Dedifferentiated amniotic fluid mesenchymal stem cell (primary cell): ENCODE measurements around the gene TMC5.

ENCODE experiments used
- DNase-seq: peaks from one replicate; pipeline ENCODE4 v3.0.0-alpha.2; 2016; ENCODE audit errors: extremely low spot score

The TMC5 gene

DNA sequence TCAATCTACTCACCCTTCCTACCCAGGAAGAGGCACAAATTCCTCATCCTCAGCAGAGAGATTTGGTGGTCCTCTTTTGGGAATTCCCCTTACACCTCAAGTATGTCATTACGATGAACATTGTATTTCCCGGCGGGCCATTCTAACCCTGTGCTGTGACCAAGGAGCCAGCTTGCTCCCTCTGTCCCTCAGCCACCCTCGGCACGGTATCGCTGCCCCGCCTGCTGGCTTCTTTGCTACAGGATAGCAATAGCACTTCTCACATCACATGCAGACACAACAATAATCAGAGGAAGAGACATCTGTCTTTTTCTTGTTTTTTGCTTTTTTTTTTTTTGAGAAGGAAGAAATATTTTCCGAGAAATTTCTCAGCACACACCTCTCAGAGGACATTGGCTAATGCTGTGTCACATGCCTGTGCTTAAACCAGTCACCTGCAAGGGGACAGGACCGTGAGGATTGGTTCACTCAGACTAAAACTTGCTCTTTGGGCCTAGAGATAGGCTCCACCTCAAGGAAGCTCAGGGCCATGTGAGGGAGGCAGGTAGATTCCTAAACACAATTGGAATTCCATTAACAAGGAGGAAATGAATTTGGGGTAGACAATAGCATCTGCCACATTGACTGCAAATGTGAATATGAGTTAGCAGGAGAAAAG is 41.2 kb downstream of the TMC5 start:
- DNase-seq: no peak

DNA sequence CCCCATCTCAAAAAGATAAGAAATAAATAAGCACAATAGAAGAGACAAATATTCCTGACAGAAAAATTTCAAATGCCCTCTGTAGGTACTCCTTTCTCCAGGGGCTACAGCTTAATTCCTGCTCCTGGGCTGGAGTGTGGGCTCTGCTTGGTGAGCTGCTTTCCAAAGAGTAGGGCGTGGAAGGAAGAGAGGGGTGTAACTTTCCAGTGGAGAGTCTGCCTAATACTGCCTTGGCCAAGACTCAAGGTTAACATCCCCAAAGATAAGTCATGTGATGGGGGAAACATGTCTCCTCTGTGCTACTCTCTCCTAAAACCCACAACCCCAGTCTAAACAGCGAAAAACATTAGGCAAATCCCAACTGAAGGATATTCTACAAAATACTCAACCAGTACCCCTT is 42.7 kb downstream of the TMC5 start:
- DNase-seq: no peak

DNA sequence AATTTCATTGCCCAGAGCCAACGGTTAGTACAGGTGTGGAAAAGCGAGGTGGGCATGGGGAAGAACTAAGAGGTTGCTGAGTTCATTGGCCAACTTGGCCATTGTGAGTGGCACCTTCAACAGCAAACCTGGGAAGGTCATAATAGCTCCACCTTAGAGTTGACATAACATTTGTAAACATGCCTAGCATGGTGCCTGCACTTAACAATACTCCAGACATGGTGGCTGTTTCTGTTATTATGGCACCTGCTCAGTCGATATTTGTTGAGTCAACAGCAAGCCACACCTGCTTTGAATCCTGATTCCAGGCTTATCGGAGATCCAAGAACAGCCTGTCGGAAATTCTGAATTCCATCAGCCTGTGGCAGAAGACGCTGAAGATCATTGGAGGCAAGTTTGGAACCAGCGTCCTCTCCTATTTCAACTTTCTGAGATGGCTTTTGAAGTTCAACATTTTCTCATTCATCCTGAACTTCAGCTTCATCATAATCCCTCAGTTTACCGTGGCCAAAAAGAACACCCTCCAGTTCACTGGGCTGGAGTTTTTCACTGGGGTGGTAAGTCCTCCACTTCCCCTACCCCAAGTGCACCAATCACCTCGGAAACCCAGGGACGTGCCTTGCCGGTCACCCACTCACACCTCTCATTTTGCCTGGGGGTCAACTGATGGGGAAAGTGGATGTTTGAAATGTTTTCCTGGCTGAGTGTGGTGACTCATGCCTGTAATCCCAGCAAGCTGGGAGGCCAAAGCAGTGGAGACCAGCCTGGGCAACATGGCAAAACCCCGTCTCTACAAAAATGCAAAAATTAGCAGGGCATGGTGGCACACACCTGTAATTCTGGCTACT is 46.0 kb downstream of the TMC5 start:
- DNase-seq: no peak

DNA sequence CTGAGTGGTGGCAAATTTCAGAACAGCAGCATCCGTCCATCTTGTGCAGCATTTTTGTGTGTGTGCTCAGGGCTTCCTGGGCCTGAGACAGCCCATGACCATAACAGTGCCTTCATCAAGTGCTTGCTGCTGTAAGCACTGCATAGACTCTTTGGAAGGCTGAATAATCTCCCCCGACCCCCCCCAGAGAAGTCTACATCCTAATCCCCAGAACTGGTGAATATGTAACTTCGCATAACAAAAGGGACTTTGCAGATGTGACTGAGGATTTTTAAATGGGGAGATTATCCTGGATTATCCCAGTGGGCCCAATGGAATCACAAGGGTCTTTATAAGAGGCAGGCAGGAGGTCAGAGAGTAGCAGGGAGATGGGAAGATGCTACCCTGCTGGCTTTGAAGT is 50.6 kb downstream of the TMC5 start:
- no peak for DNase-seq

- no peak for DNase-seq
These were observed 54.8 kb downstream of the TMC5 start for GRCh38 chr16:19472482-19472881.

- DNase-seq: no peak
These were observed 56.9 kb downstream of the TMC5 start for GRCh38 chr16:19474617-19475016.

DNA sequence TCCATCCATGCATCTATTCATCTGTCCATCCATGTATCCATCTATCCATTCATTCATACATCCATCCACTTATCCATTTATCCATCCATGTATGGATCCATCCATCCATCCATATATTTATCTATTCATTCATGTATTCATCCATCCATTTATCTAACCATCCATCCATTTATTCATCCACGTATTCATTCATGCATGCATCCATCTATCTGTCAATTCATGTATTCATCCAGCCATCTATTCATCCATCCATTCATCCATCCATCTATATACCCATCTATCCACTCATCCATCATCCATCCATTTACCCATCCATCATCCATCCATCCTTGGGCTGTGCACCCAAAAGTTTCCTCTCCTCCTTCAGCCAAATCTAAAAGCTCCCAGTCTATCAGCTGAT is 60.8 kb downstream of the TMC5 start:
- DNase-seq: no peak

DNA sequence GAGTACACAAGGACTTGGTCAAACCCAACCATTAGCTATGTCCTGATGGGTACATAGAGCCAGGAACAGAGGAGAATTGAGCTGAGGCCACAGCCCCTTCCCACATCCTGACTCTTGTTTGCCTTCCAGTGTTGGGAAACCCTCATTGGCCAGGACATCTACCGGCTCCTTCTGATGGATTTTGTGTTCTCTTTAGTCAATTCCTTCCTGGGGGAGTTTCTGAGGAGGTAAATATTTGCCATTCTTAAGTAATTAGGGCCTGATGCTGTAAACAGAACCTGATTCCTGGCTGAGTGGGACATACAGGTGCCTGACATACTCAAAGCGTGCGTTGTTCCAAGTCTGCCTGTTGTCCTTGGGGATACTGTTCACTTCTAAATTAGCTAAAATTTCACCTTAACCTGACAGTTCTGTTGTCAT is 61.6 kb downstream of the TMC5 start:
- DNase-seq: no peak

- DNase-seq: no peak
These were observed 63.6 kb downstream of the TMC5 start for GRCh38 chr16:19481296-19481695.

- no peak for DNase-seq
These were observed 64.1 kb downstream of the TMC5 start for GRCh38 chr16:19481769-19482168.

DNA sequence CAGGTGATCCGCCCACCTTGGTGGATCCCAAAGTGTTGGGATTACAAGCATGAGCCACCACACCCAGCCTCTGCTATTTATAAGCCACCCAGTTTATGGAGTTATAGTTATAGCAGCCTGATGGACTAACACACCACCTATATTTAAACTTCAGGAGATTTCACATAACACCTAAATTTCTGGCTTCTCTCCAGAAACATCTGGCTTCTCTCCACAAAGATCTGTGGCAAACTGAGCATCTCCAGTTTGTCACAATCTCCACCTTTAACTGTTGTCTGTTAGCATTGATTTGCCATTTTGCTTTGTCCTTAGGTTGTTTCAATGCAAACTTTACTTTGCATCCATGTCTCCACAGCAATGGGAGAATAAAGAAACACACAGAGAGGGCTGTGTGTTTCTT is 64.6 kb downstream of the TMC5 start:
- DNase-seq: no peak

DNA sequence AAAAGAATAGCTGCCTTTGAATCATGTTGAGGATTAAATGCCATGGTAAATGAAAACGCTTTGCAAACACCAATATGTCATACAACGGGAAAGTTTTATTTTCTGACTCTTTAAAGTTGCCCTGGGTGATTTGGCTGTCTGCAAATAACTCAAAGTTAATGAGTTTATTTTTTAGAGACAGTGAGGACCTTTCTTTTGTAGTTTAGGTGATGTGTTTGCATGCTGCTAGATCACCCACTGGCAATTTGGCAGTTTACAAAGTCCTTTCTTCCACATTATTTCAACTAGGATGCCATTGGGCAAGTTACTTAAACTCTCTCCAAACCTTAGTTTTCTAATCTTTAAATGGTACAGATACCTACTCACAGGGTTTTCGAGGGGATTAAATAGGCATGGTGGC is 66.4 kb downstream of the TMC5 start:
- no peak for DNase-seq

DNA sequence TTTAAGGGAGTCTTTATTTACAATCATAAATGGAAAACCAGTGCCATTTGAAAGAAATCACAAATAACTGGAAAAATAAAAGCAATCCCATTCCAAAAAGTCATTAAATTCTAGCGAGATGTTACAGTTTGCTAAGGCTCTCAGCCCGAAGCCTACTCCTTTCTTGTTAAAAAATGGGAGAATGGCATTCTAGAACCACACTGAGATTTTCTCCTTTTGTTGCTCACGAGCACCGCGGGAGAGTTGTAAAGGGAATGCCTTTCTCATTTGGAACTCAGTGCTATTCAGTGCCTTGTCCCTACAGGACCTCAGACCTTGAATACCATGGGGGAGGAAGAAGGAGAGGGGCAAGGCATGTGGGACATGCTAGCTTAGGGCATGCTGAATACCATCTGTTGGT is 67.9 kb downstream of the TMC5 start:
- no peak for DNase-seq

DNA sequence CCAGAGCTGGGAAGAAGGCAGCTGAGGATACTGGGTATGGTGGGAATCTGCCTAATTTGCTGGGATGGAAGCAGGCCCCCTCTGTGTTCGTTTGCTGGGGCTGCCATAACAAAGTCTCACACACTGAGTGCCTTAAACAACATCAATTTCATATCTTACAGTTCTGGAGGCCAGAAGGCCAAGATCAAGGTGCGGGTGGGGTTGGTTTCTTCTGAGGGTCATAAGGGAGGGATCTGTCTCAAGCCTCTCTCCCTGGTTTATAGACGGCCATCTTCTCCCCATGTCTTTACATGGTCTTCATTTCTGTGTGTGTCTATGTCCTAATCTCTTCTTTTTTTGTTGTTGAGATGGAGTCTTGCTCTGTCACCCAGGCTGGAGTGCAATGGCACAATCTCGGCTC is 68.4 kb downstream of the TMC5 start:
- no peak for DNase-seq

DNA sequence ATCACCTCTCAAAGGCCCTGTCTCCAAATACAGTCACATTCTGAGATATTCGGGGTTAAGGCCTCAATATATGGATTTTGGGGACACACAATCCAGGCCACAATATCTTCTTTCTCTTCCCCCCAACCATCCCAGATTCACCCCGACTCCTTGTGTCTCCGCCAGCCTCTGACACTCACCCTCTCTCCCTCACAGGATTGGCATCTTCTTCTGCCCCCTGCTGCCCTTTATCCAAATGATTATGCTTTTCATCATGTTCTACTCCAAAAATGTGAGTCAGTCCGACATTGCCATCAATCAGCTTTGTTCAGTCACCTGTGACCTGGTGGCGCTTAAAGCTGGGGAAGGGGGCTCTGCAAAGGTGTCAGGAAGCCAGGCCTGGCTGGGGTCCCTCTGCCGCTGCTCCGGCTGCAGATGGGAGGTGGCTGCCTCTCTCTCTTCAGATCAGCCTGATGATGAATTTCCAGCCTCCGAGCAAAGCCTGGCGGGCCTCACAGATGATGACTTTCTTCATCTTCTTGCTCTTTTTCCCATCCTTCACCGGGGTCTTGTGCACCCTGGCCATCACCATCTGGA is 69.2 kb downstream of the TMC5 start:
- DNase-seq: no peak

DNA sequence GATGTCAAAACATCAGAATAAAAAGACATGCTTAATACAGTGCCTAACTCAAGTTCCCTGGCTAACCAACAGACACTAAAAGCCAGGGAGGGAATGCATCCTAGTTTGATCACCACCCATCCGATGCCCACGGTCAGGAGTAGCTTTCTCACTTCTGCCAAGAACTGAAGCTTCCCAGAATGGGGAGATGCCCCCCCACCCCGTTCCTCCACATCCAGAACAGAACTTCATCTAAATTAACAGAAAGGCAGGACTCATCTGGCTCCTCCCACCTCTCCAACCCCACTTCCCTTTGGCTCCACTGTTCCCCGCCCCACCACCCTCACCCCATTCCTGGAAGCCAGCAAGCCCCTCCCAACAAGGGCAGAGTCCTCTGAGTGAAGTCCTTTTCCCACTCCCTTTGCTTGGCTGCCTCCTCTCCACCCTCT is 70.5 kb downstream of the TMC5 start:
- DNase-seq: no peak

DNA sequence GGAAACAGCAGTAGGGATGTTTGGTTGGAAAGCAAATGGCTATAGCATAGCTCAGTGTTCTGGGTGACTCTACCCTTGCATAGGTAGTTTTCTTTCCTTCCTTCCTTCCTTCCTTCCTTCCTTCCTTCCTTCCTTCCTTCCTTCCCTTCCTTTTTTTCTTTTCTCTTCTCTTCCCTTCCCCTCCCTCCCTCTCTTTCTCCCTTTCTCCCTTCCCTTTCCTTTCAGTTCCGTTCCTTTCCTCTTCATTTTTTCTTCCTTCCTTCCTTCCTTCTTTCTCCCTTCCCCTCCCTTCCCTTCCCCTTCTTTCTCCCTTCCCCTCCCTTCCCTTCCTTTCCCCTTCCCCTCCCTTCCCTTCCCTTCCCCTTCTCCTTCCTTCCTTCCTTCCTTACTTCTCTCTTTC is 72.9 kb downstream of the TMC5 start:
- DNase-seq: no peak

DNA sequence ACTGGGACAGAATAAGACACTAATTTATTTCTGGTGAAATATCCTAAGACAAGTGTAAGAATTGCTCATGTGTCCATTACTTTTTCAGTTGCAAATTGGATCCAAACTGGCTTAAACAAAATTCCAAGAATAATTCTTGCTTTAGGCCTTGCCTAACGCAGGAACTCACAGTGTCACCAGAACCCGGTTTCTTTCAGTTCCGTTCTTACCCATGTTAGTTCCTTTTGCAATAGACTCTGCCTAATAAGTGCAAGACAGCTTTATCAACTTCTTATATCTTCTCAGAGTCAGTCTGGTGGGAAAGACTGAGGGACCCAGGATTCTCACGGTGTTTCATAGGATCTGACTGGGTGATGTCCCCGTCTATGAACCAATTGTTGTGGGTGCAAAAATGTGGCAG is 79.5 kb downstream of the TMC5 start:
- no peak for DNase-seq

DNA sequence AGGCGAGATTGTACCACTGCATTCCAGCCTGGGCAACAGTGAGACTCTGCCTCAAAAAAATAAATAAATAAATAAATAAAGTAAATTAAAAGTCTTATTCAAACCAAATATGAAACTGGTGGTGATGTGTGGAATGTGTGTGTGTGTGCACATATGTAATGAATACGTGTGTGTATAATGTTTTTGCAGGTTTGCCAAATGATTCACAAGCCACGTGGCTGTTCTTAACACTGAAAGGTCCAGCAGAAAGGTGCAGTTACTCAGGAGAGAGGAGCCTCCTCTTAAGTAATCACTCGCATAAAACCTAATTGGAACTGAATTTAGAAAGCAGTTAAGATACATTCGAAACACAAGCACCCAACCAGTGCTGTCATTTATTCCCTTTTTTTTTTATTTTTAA is 81.3 kb downstream of the TMC5 start:
- DNase-seq: no peak

- DNase-seq: no peak
These were observed 81.8 kb downstream of the TMC5 start for GRCh38 chr16:19499481-19499880.

DNA sequence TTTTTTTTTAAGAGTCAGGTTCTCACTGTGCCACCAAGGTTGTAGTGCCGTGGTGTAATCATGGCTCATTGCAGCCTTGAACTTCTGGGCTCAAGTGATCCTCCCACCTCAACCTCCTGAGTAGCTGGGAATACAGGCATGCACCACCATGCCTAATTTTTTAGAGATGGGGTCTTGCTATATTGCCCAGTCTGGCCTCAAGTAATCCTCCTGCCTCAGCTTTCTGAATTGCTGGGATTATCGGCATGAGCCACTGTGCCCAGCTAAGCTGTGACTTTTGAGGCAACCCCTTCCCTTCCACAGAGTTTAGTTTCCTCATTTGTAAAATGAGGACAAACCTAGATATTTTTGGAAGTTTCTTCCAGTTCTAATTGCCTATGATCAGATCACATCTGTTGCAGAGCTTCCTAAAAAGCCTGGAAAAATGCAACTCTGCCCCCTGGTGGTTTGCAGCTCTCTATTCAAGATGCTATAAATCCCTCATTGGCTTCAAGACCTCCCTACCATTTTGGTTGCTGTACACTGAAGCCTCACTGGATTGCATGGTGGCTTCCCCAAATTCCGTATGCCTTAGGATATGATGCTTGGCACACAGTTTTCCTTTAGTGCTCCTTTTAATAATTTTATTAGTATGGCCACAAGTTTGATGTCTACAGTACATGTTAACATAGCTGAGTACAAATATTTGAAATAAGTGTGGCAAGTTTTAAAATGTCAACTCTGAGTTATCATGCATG is 84.9 kb downstream of the TMC5 start:
- peak; percentile 63 for DNase-seq

GRCh38 chr16:19503461-19504075 is 85.9 kb downstream of the TMC5 start:
- no peak for DNase-seq
